C1 segment of cervical spinal cord (tissue), 14 donors: ENCODE results near the gene SENP1.

ENCODE experiments used
- DNase-seq, 14 donors: peaks; one replicate each; lab custom pipeline; 2025; lab: John Stamatoyannopoulos, UW

The SENP1 gene

GRCh38 chr12:48018618-48018995 is 87.3 kb downstream of the SENP1 start:
- DNase-seq, result no peak

GRCh38 chr12:48017921-48018617 is 87.8 kb downstream of the SENP1 start:
- DNase-seq, result no peak

- DNase-seq, result peak in 8 of 14 donors; percentile 3 to 50 (median 18)
Measured at GRCh38 chr12:48017496-48017895, 88.4 kb downstream of the SENP1 start.

GRCh38 chr12:48016373-48017020 is 89.4 kb downstream of the SENP1 start:
- DNase-seq, result no peak

GRCh38 chr12:48015954-48016353 is 89.9 kb downstream of the SENP1 start:
- DNase-seq, result no peak

- DNase-seq, result no peak
Measured at GRCh38 chr12:48015129-48015528, 90.8 kb downstream of the SENP1 start.

GRCh38 chr12:48013287-48013686 is 92.6 kb downstream of the SENP1 start:
- no peak for DNase-seq

- no peak for DNase-seq
Measured at GRCh38 chr12:48012070-48012469, 93.8 kb downstream of the SENP1 start.

GRCh38 chr12:48010366-48010970 is 95.4 kb downstream of the SENP1 start:
- DNase-seq, result no peak

GRCh38 chr12:48009471-48009870 is 96.4 kb downstream of the SENP1 start:
- no peak for DNase-seq

GRCh38 chr12:48008950-48009349 is 96.9 kb downstream of the SENP1 start:
- DNase-seq, result no peak

- no peak for DNase-seq
Measured at GRCh38 chr12:48008349-48008748, 97.5 kb downstream of the SENP1 start.

GRCh38 chr12:48007206-48007605 is 98.7 kb downstream of the SENP1 start:
- no peak for DNase-seq

- no peak for DNase-seq
Measured at GRCh38 chr12:48005750-48006021, 100.2 kb downstream of the SENP1 start.

- DNase-seq, result no peak
Measured at GRCh38 chr12:48005001-48005749, 100.7 kb downstream of the SENP1 start.

- no peak for DNase-seq
Measured at GRCh38 chr12:48004053-48004941, 101.6 kb downstream of the SENP1 start, which contains the start of gene COL2A1. Gene COL2A1, minus strand, starts transcription at chr12:48004476. Its CDS starts 155 bp downstream, at chr12:48004321.

GRCh38 chr12:48003226-48004052 is 102.4 kb downstream of the SENP1 start:
- no peak for DNase-seq

GRCh38 chr12:48002773-48003218 is 103.1 kb downstream of the SENP1 start:
- DNase-seq, result no peak

- no peak for DNase-seq
Measured at GRCh38 chr12:48002414-48002730, 103.5 kb downstream of the SENP1 start.
